ENCODE results near the gene NFKB1. TPM values are rescaled to one million over a fixed set of nuclear protein-coding genes. Genes with fewer than 3 reads are reported as not detected.

The NFKB1 gene
- total and polyA plus RNA-seq, 10 of the 15 experiments (the other 5 are each of a cell fraction or from before 2014, with no cell fraction given), result 8.7 to 110 (median 57.3) TPM

DNA sequence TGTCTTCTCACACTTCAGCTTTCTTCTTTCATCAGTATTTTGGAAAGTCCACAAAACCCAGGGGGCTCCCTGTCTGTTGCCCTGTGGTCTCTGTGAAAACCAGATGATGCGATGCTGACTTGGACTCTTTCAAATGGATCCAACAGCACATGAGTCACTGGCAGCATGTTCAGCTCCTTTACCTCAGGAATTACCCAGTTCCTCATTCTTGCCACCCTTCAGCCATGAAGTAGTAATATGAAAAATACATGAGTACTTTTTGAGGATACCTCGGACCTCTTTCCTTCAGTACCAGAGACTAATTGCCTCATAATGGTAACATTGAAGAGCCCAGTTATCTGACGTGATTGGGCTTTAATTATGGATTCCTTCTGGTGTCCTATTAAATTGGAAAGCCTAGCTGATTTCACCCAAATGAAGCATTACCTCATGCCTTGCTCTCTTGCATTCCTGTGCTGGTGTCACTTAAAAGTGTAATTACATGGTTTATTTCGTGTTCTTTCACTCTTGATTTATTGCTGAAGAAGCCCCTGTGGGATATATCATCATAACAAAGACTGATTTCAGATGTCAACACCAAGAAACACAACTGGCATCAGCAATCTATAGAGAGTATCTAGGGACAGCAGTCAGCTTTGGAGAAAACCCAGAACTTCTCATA is 63.4 kb downstream of the NFKB1 start (continued):
- TF ChIP-seq NR2C2 (IDR thresholded peaks at IDR 0.05; ENCODE audit: borderline replicate concordance, control insufficient read depth, insufficient read length, low read depth), result no peak
- no peak for TF ChIP-seq CHD1 (IDR thresholded peaks at IDR 0.05; ENCODE audit: low read depth, low read length)
- TF ChIP-seq, protein P1, sequence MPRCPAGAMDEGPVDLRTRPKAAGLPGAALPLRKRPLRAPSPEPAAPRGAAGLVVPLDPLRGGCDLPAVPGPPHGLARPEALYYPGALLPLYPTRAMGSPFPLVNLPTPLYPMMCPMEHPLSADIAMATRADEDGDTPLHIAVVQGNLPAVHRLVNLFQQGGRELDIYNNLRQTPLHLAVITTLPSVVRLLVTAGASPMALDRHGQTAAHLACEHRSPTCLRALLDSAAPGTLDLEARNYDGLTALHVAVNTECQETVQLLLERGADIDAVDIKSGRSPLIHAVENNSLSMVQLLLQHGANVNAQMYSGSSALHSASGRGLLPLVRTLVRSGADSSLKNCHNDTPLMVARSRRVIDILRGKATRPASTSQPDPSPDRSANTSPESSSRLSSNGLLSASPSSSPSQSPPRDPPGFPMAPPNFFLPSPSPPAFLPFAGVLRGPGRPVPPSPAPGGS (IDR thresholded peaks at IDR 0.05; ENCODE audit: borderline replicate concordance, insufficient read depth, low read depth, low read length, poor library complexity, severe bottlenecking), result peak; percentile 72
- TF ChIP-seq NBN (IDR thresholded peaks at IDR 0.05), result peak; percentile 82
- TF ChIP-seq EP300 (IDR thresholded peaks at IDR 0.05; ENCODE audit: borderline replicate concordance in 1 of 2, control insufficient read depth in 1 of 2, low read depth in 2 of 2, low read length in 2 of 2), result peak; percentile 84 to 94; a peak in 3 of 4 replicates

GRCh38 chr4:102565696-102566095 is 64.5 kb downstream of the NFKB1 start:
- Histone ChIP-seq H3K36me3 (ENCODE audit: control insufficient read depth in 2 of 2, insufficient read depth in 2 of 2, low read length in 1 of 2) (peaks cover 2 to 40% of the 10 kb centered on the region in 2 experiments), H3K4me3 (no peak overlapping the region), H3K4me2 (ENCODE audit: control insufficient read depth, insufficient read depth) (no peak overlapping the region), H3K27ac (ENCODE audit: control insufficient read depth, insufficient read depth) (no peak overlapping the region), H3K9me3 (replicated peaks; ENCODE audit: control insufficient read depth, insufficient read depth, low read length) (peaks cover 4% of the 10 kb centered on the region), H3K4me1 (ENCODE audit: control insufficient read depth, insufficient read depth, low read length) (peaks cover 37% of the 10 kb centered on the region), H3K9ac (ENCODE audit: control insufficient read depth, insufficient read depth, low read length) (no peak overlapping the region), H2AFZ (ENCODE audit: control insufficient read depth, low read depth, low read length) (no peak overlapping the region), H4K20me1 (ENCODE audit: control insufficient read depth, insufficient read depth) (no peaks in the 10 kb centered on the region), H3K27me3 (replicated peaks in 1 of 2; ENCODE audit: control insufficient read depth in 2 of 2, insufficient read depth in 2 of 2, low read length in 1 of 2) (no peaks in the 10 kb centered on the region), H3K79me2 (ENCODE audit: control insufficient read depth, insufficient read depth, low read length) (peaks cover 47% of the 10 kb centered on the region)
- FAIRE-seq (no peak), ATAC-seq (no peak), DNase-seq (ENCODE audit: low read depth, low spot score) (no peak)
- SMC1A ChIA-PET (ENCODE audit: uncharacterized antibody, unreplicated experiment), result interaction anchor here (0.7 to 5.2 kb wide), 8 partner anchors 10 to 55 kb away, joined by 3 to 39 read pairs (median 8); no protein-coding TSS in a partner anchor
- CTCF ChIA-PET, result interaction anchor here (1.9 kb wide), 1 partner anchor 13 kb away, joined by 12 read pairs; no protein-coding TSS in a partner anchor
- POLR2A ChIA-PET, result interaction anchor here (0.6 to 7.5 kb wide), 5 partner anchors 10 to 512 kb away, joined by 3 to 52 read pairs (median 7); no protein-coding TSS in a partner anchor
- WGBS (ENCODE audit: insufficient coverage, insufficient replicate concordance, low lambda C conversion rate, missing lambda C conversion rate), result 70% methylated on average over 2 of the region's 2 CpGs
- intact Hi-C loops (cut with micrococcal nuclease; ENCODE audit: unreplicated experiment) (loop anchor here (2.0 kb wide), 1 partner anchor 21 kb away; no protein-coding TSS in a partner anchor), in situ Hi-C loops (cut with MboI) (no loop called here)
- RAD21 ChIA-PET (ENCODE audit: unreplicated experiment), result interaction anchor here (0.6 to 2.6 kb wide), 4 partner anchors 15 to 135 kb away, joined by 3 to 18 read pairs (median 3); no protein-coding TSS in a partner anchor
- BruUV-seq (replicated peaks), result no TSS peak
- TF ChIP-seq MYC (IDR thresholded peaks at IDR 0.05; ENCODE audit: insufficient read depth, insufficient read length, insufficient replicate concordance, low read length, severe bottlenecking), result no peak
- TF ChIP-seq, protein P2, sequence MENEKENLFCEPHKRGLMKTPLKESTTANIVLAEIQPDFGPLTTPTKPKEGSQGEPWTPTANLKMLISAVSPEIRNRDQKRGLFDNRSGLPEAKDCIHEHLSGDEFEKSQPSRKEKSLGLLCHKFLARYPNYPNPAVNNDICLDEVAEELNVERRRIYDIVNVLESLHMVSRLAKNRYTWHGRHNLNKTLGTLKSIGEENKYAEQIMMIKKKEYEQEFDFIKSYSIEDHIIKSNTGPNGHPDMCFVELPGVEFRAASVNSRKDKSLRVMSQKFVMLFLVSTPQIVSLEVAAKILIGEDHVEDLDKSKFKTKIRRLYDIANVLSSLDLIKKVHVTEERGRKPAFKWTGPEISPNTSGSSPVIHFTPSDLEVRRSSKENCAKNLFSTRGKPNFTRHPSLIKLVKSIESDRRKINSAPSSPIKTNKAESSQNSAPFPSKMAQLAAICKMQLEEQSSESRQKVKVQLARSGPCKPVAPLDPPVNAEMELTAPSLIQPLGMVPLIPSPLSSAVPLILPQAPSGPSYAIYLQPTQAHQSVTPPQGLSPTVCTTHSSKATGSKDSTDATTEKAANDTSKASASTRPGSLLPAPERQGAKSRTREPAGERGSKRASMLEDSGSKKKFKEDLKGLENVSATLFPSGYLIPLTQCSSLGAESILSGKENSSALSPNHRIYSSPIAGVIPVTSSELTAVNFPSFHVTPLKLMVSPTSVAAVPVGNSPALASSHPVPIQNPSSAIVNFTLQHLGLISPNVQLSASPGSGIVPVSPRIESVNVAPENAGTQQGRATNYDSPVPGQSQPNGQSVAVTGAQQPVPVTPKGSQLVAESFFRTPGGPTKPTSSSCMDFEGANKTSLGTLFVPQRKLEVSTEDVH (IDR thresholded peaks at IDR 0.05; ENCODE audit: low read depth, partially characterized antibody), result no peak
- TF ChIP-seq GATAD2B (conservative IDR thresholded peaks at IDR 0.05; ENCODE audit: low read depth), result no peak
- TF ChIP-seq, protein P3, sequence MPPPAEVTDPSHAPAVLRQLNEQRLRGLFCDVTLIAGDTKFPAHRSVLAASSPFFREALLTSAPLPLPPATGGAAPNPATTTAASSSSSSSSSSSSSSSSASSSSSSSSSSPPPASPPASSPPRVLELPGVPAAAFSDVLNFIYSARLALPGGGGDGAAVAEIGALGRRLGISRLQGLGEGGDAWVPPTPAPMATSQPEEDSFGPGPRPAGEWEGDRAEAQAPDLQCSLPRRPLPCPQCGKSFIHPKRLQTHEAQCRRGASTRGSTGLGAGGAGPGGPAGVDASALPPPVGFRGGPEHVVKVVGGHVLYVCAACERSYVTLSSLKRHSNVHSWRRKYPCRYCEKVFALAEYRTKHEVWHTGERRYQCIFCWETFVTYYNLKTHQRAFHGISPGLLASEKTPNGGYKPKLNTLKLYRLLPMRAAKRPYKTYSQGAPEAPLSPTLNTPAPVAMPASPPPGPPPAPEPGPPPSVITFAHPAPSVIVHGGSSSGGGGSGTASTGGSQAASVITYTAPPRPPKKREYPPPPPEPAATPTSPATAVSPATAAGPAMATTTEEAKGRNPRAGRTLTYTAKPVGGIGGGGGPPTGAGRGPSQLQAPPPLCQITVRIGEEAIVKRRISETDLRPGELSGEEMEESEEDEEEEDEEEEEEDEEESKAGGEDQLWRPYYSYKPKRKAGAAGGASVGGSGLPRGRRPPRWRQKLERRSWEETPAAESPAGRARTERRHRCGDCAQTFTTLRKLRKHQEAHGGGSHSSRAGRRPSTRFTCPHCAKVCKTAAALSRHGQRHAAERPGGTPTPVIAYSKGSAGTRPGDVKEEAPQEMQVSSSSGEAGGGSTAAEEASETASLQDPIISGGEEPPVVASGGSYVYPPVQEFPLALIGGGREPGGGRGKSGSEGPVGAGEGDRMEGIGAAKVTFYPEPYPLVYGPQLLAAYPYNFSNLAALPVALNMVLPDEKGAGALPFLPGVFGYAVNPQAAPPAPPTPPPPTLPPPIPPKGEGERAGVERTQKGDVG (CRISPR knock-in tag; IDR thresholded peaks at IDR 0.05), result no peak
- no peak for TF ChIP-seq TCF3 (IDR thresholded peaks at IDR 0.05; ENCODE audit: borderline replicate concordance, insufficient read depth, low read depth, low read length)
- TF ChIP-seq LARP7 (IDR thresholded peaks at IDR 0.05), result no peak
- TF ChIP-seq PML (IDR thresholded peaks at IDR 0.05; ENCODE audit: low read length), result no peak
- no peak for TF ChIP-seq HDGF (IDR thresholded peaks at IDR 0.05)
- TF ChIP-seq ESRRA (IDR thresholded peaks at IDR 0.05; ENCODE audit: low read length), result no peak
